Bronchial epithelial cell (primary cell): ENCODE results near the gene MYO10. TPM values are rescaled to one million over a fixed set of nuclear protein-coding genes. Genes with fewer than 3 reads are reported as not detected.

Experiments
- DNase-seq: peaks from one replicate; pipeline ENCODE4 v3.0.0-alpha.2; 2010; ENCODE audit warnings: low read depth
- FAIRE-seq: peaks from 2 replicates; lab custom pipeline; 2011; peaks lifted over from hg19 to GRCh38; lab: Jason Lieb, UNC
- H3K27me3 ChIP-seq: 2 replicates; pipeline ENCODE4 v1.5.1; 2011; ENCODE audit warnings: low read length; ENCODE audit not compliant: control insufficient read depth, insufficient read depth
- H3K36me3 ChIP-seq: 2 replicates; pipeline ENCODE4 v1.5.1; 2011; ENCODE audit warnings: low read length; ENCODE audit not compliant: control insufficient read depth, insufficient read depth
- H3K4me3 ChIP-seq: 2 replicates; pipeline ENCODE4 v1.5.1; 2011; ENCODE audit warnings: mild to moderate bottlenecking, low read depth, low read length, control low read depth
- CTCF ChIP-seq: IDR thresholded peaks from 2 replicates; pipeline ENCODE4 v1.5.1; 2011; ENCODE audit warnings: mild to moderate bottlenecking, moderate library complexity, low read length, control low read depth, inconsistent platforms; ENCODE audit not compliant: insufficient read depth, severe bottlenecking
- total RNA-seq: library from RNA; depleted of rRNA; stranded (reverse); fragments of >200 nt; gene quantifications from 2 replicates; pipeline ENCODE4 v1.2.1, GENCODE V29; 2014

Gene MYO10
- total RNA-seq, 1 donor from 2014 or later: 39.5 TPM

GRCh38 chr5:16780325-16780724 lies 155.8 kb downstream of the MYO10 start:
- Histone ChIP-seq H3K4me3 (no peak overlapping the region), H3K36me3 (peaks cover 7% of the 10 kb centered on the region), H3K27me3 (no peaks in the 10 kb centered on the region)
- FAIRE-seq (no peak), DNase-seq (no peak)
- TF ChIP-seq CTCF: no peak

GRCh38 chr5:16777432-16777831 lies 158.7 kb downstream of the MYO10 start:
- peaks cover 4% of the 10 kb centered on the region for H3K36me3 ChIP-seq
- DNase-seq: no peak
- FAIRE-seq: no peak
- no peaks in the 10 kb centered on the region for H3K27me3 ChIP-seq
- H3K4me3 ChIP-seq: no peak overlapping the region
- no peak for TF ChIP-seq CTCF

GRCh38 chr5:16776611-16777251 lies 159.4 kb downstream of the MYO10 start:
- no peak for FAIRE-seq
- H3K4me3 ChIP-seq: no peak overlapping the region
- TF ChIP-seq CTCF: peak; percentile 5
- no peaks in the 10 kb centered on the region for H3K27me3 ChIP-seq
- DNase-seq: no peak
- peaks cover 3% of the 10 kb centered on the region for H3K36me3 ChIP-seq

GRCh38 chr5:16774806-16775205 lies 161.3 kb downstream of the MYO10 start:
- DNase-seq (no peak), FAIRE-seq (no peak)
- no peak for TF ChIP-seq CTCF
- Histone ChIP-seq H3K4me3 (no peak overlapping the region), H3K36me3 (peaks cover 5% of the 10 kb centered on the region), H3K27me3 (no peaks in the 10 kb centered on the region)

- FAIRE-seq (no peak), DNase-seq (no peak)
- Histone ChIP-seq H3K36me3 (peaks cover 5% of the 10 kb centered on the region), H3K4me3 (no peak overlapping the region), H3K27me3 (no peaks in the 10 kb centered on the region)
- TF ChIP-seq CTCF: no peak
These were observed 162.1 kb downstream of the MYO10 start for GRCh38 chr5:16773991-16774390.

- DNase-seq: no peak
- no peak for FAIRE-seq
- TF ChIP-seq CTCF: no peak
- H3K27me3 ChIP-seq: no peaks in the 10 kb centered on the region
- H3K36me3 ChIP-seq: peaks cover 5% of the 10 kb centered on the region
- no peak overlapping the region for H3K4me3 ChIP-seq
These were observed 163.5 kb downstream of the MYO10 start for GRCh38 chr5:16772556-16772955.
